H9 (cell line): ENCODE data around the gene FAM32A. TPM values are rescaled to one million over a fixed set of nuclear protein-coding genes. Genes with fewer than 3 reads are reported as not detected.

Experiments used
- DNase-seq: peaks from one replicate; pipeline ENCODE4 v3.0.0-alpha.2; 2017
- H2AFZ ChIP-seq: one replicate; pipeline ENCODE4 v1.6.1; 2013; ENCODE audit warnings: mild to moderate bottlenecking, low read length, control low read depth, moderate library complexity
- H2AK5ac ChIP-seq: 2 replicates; pipeline ENCODE4 v1.6.1; 2013; ENCODE audit warnings: low read length, control low read depth, mixed read lengths; ENCODE audit not compliant: insufficient read length
- H2BK120ac ChIP-seq: one replicate; pipeline ENCODE4 v1.6.1; 2013; ENCODE audit warnings: low read depth, mild to moderate bottlenecking, low read length, control low read depth, inconsistent platforms; ENCODE audit not compliant: poor library complexity, severe bottlenecking
- H2BK12ac ChIP-seq: 2 replicates; pipeline ENCODE4 v1.6.1; 2013; ENCODE audit warnings: low read length, control low read depth, mixed read lengths, low read depth; ENCODE audit not compliant: insufficient read length
- H2BK15ac ChIP-seq: 2 replicates; pipeline ENCODE4 v1.6.1; 2013; ENCODE audit warnings: low read depth, low read length, control low read depth
- H2BK20ac ChIP-seq: one replicate; pipeline ENCODE4 v1.6.1; 2013; ENCODE audit warnings: low read depth, mild to moderate bottlenecking, low read length, control low read depth, inconsistent platforms; ENCODE audit not compliant: poor library complexity, severe bottlenecking
- H2BK5ac ChIP-seq: 2 replicates; pipeline ENCODE4 v1.6.1; 2013; ENCODE audit warnings: low read length, control low read depth, mixed read lengths; ENCODE audit not compliant: insufficient read length
- H3K14ac ChIP-seq: 2 replicates; pipeline ENCODE4 v1.6.1; 2013; ENCODE audit warnings: low read length, control low read depth; ENCODE audit not compliant: insufficient read depth
- H3K18ac ChIP-seq: 2 replicates; pipeline ENCODE4 v1.6.1; 2013; ENCODE audit warnings: low read depth, mild to moderate bottlenecking, mixed read lengths, low read length, control low read depth; ENCODE audit not compliant: insufficient read length
- H3K23ac ChIP-seq: 2 replicates; pipeline ENCODE4 v1.6.1; 2013; ENCODE audit warnings: low read length, control low read depth, mixed read lengths, low read depth; ENCODE audit not compliant: insufficient read length
- H3K23me2 ChIP-seq: 2 replicates; pipeline ENCODE4 v1.6.1; 2013; ENCODE audit warnings: low read depth, mild to moderate bottlenecking, mixed read lengths, low read length, control low read depth; ENCODE audit not compliant: insufficient read length, poor library complexity, severe bottlenecking
- H3K27ac ChIP-seq: 2 replicates; pipeline ENCODE4 v1.5.1; 2013; ENCODE audit warnings: low read length, control low read depth, mixed read lengths, low read depth; ENCODE audit not compliant: insufficient read length
- H3K27me3 ChIP-seq: 2 replicates; pipeline ENCODE4 v1.6.1; 2013; ENCODE audit warnings: low read length, control low read depth, inconsistent platforms; ENCODE audit not compliant: insufficient read depth
- H3K4ac ChIP-seq: 2 replicates; pipeline ENCODE4 v1.6.1; 2013; ENCODE audit warnings: low read depth, mild to moderate bottlenecking, control low read depth, inconsistent platforms, low read length, moderate library complexity
- H3K4me1 ChIP-seq: 2 replicates; pipeline ENCODE4 v1.6.1; 2013; ENCODE audit warnings: low read length, control low read depth, inconsistent platforms; ENCODE audit not compliant: insufficient read depth
- H3K4me2 ChIP-seq: 2 replicates; pipeline ENCODE4 v1.6.1; 2013; ENCODE audit warnings: low read length, control low read depth, mixed read lengths; ENCODE audit not compliant: insufficient read length, insufficient read depth
- H3K56ac ChIP-seq: 2 replicates; pipeline ENCODE4 v1.6.1; 2013; ENCODE audit warnings: low read depth, mild to moderate bottlenecking, mixed read lengths, low read length, control low read depth; ENCODE audit not compliant: insufficient read length
- H3K79me1 ChIP-seq: 2 replicates; pipeline ENCODE4 v1.6.1; 2013; ENCODE audit warnings: low read depth, mild to moderate bottlenecking, moderate library complexity, low read length, control low read depth, inconsistent platforms; ENCODE audit not compliant: insufficient read depth, poor library complexity, severe bottlenecking
- H3K79me2 ChIP-seq: 2 replicates; pipeline ENCODE4 v1.6.1; 2013; ENCODE audit warnings: low read length, control low read depth, inconsistent platforms; ENCODE audit not compliant: insufficient read depth
- H3K9ac ChIP-seq: 2 replicates; pipeline ENCODE4 v1.6.1; 2013; ENCODE audit warnings: low read length, control low read depth, mixed read lengths; ENCODE audit not compliant: insufficient read length; ENCODE audit errors: extremely low read depth
- H3K9me3 ChIP-seq: one replicate; pipeline ENCODE4 v1.6.1; 2013; ENCODE audit warnings: low read depth, low read length, inconsistent platforms; ENCODE audit not compliant: control insufficient read depth
- H3T11ph ChIP-seq: one replicate; pipeline ENCODE4 v1.6.1; 2013; ENCODE audit warnings: mild to moderate bottlenecking, low read length, control low read depth, inconsistent platforms
- H4K20me1 ChIP-seq: one replicate; pipeline ENCODE4 v1.6.1; 2013; ENCODE audit not compliant: control insufficient read depth, insufficient read length, insufficient read depth
- H4K5ac ChIP-seq: 2 replicates; pipeline ENCODE4 v1.6.1; 2013; ENCODE audit warnings: low read depth, mild to moderate bottlenecking, mixed read lengths, low read length, control low read depth; ENCODE audit not compliant: insufficient read length
- H4K8ac ChIP-seq: replicated peaks from 2 replicates; pipeline ENCODE4 v1.6.1; 2013; ENCODE audit warnings: low read length, control low read depth, mixed read lengths, low read depth; ENCODE audit not compliant: insufficient read length
- H4K91ac ChIP-seq: 2 replicates; pipeline ENCODE4 v1.6.1; 2013; ENCODE audit warnings: low read depth, mild to moderate bottlenecking, moderate library complexity, mixed read lengths, low read length, control low read depth; ENCODE audit not compliant: insufficient read length
- H3K27ac Mint-ChIP-seq, 3 experiments: 2 replicates in 2 of 3; 3 replicates in 1 of 3; pipeline ENCODE4 v1.8.0; 2020 to 2021; ENCODE audit warnings: mixed read lengths in 3 of 3, mild to moderate bottlenecking in 1 of 3, moderate library complexity in 1 of 3
- H3K27me3 Mint-ChIP-seq: 2 replicates; pipeline ENCODE4 v1.8.0; 2021; ENCODE audit warnings: low read depth, mild to moderate bottlenecking, moderate library complexity, mixed read lengths
- H3K36me3 Mint-ChIP-seq, 3 experiments: 2 replicates in 2 of 3; 3 replicates in 1 of 3; pipeline ENCODE4 v1.8.0; 2020 to 2021; ENCODE audit warnings: low read depth in 3 of 3, mixed read lengths in 3 of 3; ENCODE audit not compliant: insufficient read depth in 1 of 3
- H3K4me1 Mint-ChIP-seq, 2 experiments: 2 replicates each; pipeline ENCODE4 v1.8.0; 2020; ENCODE audit warnings: mixed read lengths in 2 of 2
- H3K4me3 Mint-ChIP-seq, 2 experiments: 2 replicates in 1 of 2; 3 replicates in 1 of 2; pipeline ENCODE4 v1.8.0; 2020 to 2021; ENCODE audit warnings: mild to moderate bottlenecking in 2 of 2, mixed read lengths in 2 of 2, moderate library complexity in 1 of 2
- H3K9me3 Mint-ChIP-seq, 2 experiments: 2 replicates in 1 of 2; 3 replicates in 1 of 2; pipeline ENCODE4 v1.8.0; 2020; ENCODE audit warnings: mild to moderate bottlenecking in 2 of 2, mixed read lengths in 2 of 2, moderate library complexity in 1 of 2
- CTCF ChIP-seq: fragments of 200-600 bp; sonication (generic); conservative IDR thresholded peaks from 3 replicates; pipeline ENCODE4 v1.8.0; 2021; ENCODE audit warnings: antibody characterized with exemption, mild to moderate bottlenecking
- whole genome bisulfite sequencing: extraction: QIAGEN DNeasy Blood & Tissue Kit; methylation state at CpG from one replicate; pipeline ENCODE4 v1.1.7; 2013; ENCODE audit warnings: missing lambda C conversion rate, low lambda C conversion rate, mixed read lengths; ENCODE audit not compliant: insufficient read length; ENCODE audit errors: extremely low coverage; 5-methylcytosine and 5-hydroxymethylcytosine counted together
- total RNA-seq: library from RNA; stranded (reverse); gene quantifications from 2 replicates; pipeline ENCODE4 v1.2.1, GENCODE V29; 2021

Gene FAM32A
- total RNA-seq, 1 experiment from 2014 or later: 91.9 TPM

GRCh38 chr19:16185768-16186123 is 536 bp downstream of the FAM32A start:
- H3K9me3 ChIP-seq: no peaks in the 10 kb centered on the region
- H2BK120ac ChIP-seq: no peak overlapping the region
- no peak overlapping the region for H3K56ac ChIP-seq
- DNase-seq: peak; percentile 62
- no peaks in the 10 kb centered on the region for H3K27me3 ChIP-seq
- Mint-ChIP-seq H3K4me1 (peaks cover 4 to 6% of the 10 kb centered on the region in 2 experiments; a peak in 3 of 4 replicates), H3K27me3 (peaks cover 8% of the 10 kb centered on the region), H3K9me3 (no peaks in the 10 kb centered on the region; a peak in 1 of 5 replicates), H3K27ac (peak overlapping the region; percentile 85 to 98 (median 97)), H3K36me3 (peaks cover 25 to 39% (median 38%) of the 10 kb centered on the region in 3 experiments), H3K4me3 (peak overlapping the region; percentile 91 to 98)
- peak overlapping the region; percentile 48 for H3K4me2 ChIP-seq
- no peak overlapping the region for H2AK5ac ChIP-seq
- no peak overlapping the region for H4K5ac ChIP-seq
- no peak overlapping the region for H2BK12ac ChIP-seq
- no peaks in the 10 kb centered on the region for H3K23me2 ChIP-seq
- H3K4me1 ChIP-seq: no peaks in the 10 kb centered on the region
- no peak overlapping the region for H2AFZ ChIP-seq
- no peaks in the 10 kb centered on the region for H4K20me1 ChIP-seq
- H4K8ac ChIP-seq: no peak overlapping the region
- H3K27ac ChIP-seq: no peak overlapping the region
- H3K4ac ChIP-seq: no peak overlapping the region
- H3K14ac ChIP-seq: peak overlapping the region; percentile 92; the same call in 1 of the 2 replicates
- H3K23ac ChIP-seq: no peak overlapping the region
- no peak overlapping the region for H2BK5ac ChIP-seq
- no CpG with 5 or more reads among the region's 20 CpGs for WGBS
- H2BK15ac ChIP-seq: no peak overlapping the region
- no peak overlapping the region for H3T11ph ChIP-seq
- peaks cover 4% of the 10 kb centered on the region; the same call in 1 of the 2 replicates for H3K79me2 ChIP-seq
- no peak overlapping the region for H3K18ac ChIP-seq
- TF ChIP-seq CTCF: peak; percentile 70
- H3K9ac ChIP-seq: peak overlapping the region; percentile 82
- H3K79me1 ChIP-seq: no peaks in the 10 kb centered on the region
- no peak overlapping the region for H2BK20ac ChIP-seq
- no peak overlapping the region for H4K91ac ChIP-seq
